Heart left ventricle (tissue), 16 donors: ENCODE data around the gene PAQR5. TPM values are rescaled to one million over a fixed set of nuclear protein-coding genes. Genes with fewer than 3 reads are reported as not detected.

Source experiments
- ATAC-seq, 4 donors: fragments of 200-7000 bp; cut with Tn5 transposase; one replicate each; pipeline ENCODE4 v1.9.1; 2020 to 2022; ENCODE audit warnings: moderate library complexity in 4 of 4, mild to moderate bottlenecking in 3 of 4, moderate number of reproducible peaks in 1 of 4
- DNase-seq, 5 donors: peaks; one replicate each; pipeline ENCODE4 v3.0.0-alpha.2; 2020
- H3K27ac ChIP-seq, 12 donors: fragments of 200-600 bp; sonication (generic) in 4 of 12; one replicate each; pipeline versions ENCODE4 v1.5.0 to v1.8.0; 2016 to 2022; ENCODE audit warnings: mild to moderate bottlenecking in 2 of 12
- H3K27me3 ChIP-seq, 9 donors: fragments of 200-600 bp; sonication (generic) in 2 of 9; one replicate each; pipeline versions ENCODE4 v1.5.1 to v1.8.0; 2016 to 2022; ENCODE audit warnings: mild to moderate bottlenecking in 3 of 9
- H3K36me3 ChIP-seq, 9 donors: fragments of 200-600 bp; sonication (generic) in 2 of 9; one replicate each; pipeline versions ENCODE4 v1.5.0 to v1.8.0; 2018 to 2022; ENCODE audit warnings: mild to moderate bottlenecking in 2 of 9
- H3K4me1 ChIP-seq, 12 donors: fragments of 200-600 bp; sonication (generic) in 4 of 12; one replicate each; pipeline versions ENCODE4 v1.5.0 to v1.8.0; 2016 to 2022; ENCODE audit warnings: mild to moderate bottlenecking in 3 of 12
- H3K4me3 ChIP-seq, 12 donors: fragments of 200-600 bp; sonication (generic) in 4 of 12; one replicate each; pipeline versions ENCODE4 v1.5.0 to v1.8.0; 2017 to 2022; ENCODE audit warnings: mild to moderate bottlenecking in 9 of 12, moderate library complexity in 4 of 12
- H3K9me3 ChIP-seq, 12 donors: fragments of 200-600 bp; sonication (generic) in 4 of 12; one replicate each; pipeline versions ENCODE4 v1.5.0 to v1.8.0; 2016 to 2022; ENCODE audit warnings: mild to moderate bottlenecking in 1 of 12
- CTCF ChIP-seq, 12 donors: fragments of 200-600 bp; sonication (generic) in 4 of 12; IDR thresholded peaks; one replicate each; pipeline versions ENCODE4 v1.5.0 to v1.8.0; 2018 to 2022; ENCODE audit warnings: antibody characterized with exemption in 12 of 12, mild to moderate bottlenecking in 5 of 12
- POLR2A ChIP-seq, 2 donors: fragments of 450-650 bp; IDR thresholded peaks; one replicate each; pipeline ENCODE4 v1.6.1; 2017; ENCODE audit warnings: antibody characterized with exemption in 2 of 2, mild to moderate bottlenecking in 2 of 2, moderate library complexity in 2 of 2
- WGBS, 4 donors: extraction: QIAGEN DNeasy Blood & Tissue Kit in 2 of 4; methylation state at CpG; one replicate each; pipeline versions ENCODE4 v1.1.5 to v1.1.7; 2013 to 2018; 5-methylcytosine and 5-hydroxymethylcytosine counted together
- intact Hi-C, 10 donors: fragments of 100-400 bp; cut with DNase I; formaldehyde crosslinking; loops; one replicate each; pipeline versions ENCODE4 v1.11.1 to v1.14.2; 2022
- polyA plus RNA-seq, 2 donors: library from polyadenylated mRNA; stranded (reverse); fragments of 200-250 nt; gene quantifications; one replicate each; pipeline ENCODE4 v1.2.3, GENCODE V29; 2013
- total RNA-seq, 9 donors: library from RNA; depleted of rRNA in 2 of 9; stranded (reverse); fragments of >200 nt in 2 of 9; fragmentation: NEBNext Ultra II Directional in 3 of 9; extraction: Animal tissue kit (Norgen Biotek cat#: 25700) in 3 of 9; gene quantifications; one replicate each; pipeline versions ENCODE4 v1.1.0 to v1.2.4, GENCODE V29; 2016 to 2023
- donor health status: ischemic (EF 13 %, LVEDD 7.1; RV severe dilation, severe dysfunction).
- donor health status: healthy with polysubstance abuse.
- donor health status: DM: no; HTN: yes; CAD: no.
- donor health status: DM: no; HTN: no; CAD: no.
- donor health status: ischemic (EF 25% LVEDD 6.9; RV normal size, moderate dysfunction).
- donor health status: ischemic (EF 25% LVEDD 5.7; RV mildly dilated, moderate dysfunction).
- donor health status: healthy.
- donor health status: DM: yes; HTN: yes; CAD: no.
- donor health status: ischemic (EF 35%, LVEDD 5.7; RV mildly dilated, moderate dysfunction).
- donor health status: nonischemic (EF 11% LVEDD 7.7; RV severe dilation, severe dysfunction).
- donor health status: DM: yes; HTN: yes; CAD: no.
- donor health status: PGD.
- donor health status: ischemic (EF 29% LVEDD 5.4; RV normal size, mild dysfunction).
- donor health status: nonischemic (EF 23%, LVEDD 6.1; RV moderate dilation, normal function).

PAQR5 gene
- total and polyA plus RNA-seq, 11 donors = 0.27 to 1.6 (median 1.1) TPM

DNA sequence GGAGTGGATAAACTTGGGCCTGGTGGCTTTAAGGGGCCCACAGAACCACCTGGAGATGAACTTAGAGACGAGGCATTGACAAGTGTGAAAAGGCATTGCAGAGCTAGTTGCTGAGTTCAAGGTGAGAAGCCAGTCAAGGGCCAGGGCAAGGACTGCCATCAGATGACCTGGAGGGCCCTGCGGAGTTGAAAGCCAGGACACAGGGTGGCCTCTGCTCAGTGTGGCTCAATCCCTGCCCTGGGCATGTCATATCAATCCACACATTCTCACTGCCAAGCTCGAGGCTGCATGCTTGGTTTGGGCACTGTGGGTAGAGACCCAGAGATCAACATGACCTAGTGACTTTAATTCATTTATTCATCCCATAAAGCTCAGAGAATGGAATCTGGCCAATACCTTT is 9.2 kb downstream of the PAQR5 start:
- no peaks in the 10 kb centered on the region for H3K27me3 ChIP-seq
- no peak for TF ChIP-seq POLR2A (IDR thresholded peaks at IDR 0.05)
- TF ChIP-seq CTCF (IDR thresholded peaks at IDR 0.05) = no peak
- 58 to 82% (median 77%) methylated on average over 3 of the region's 3 CpGs for whole genome bisulfite sequencing, 4 donors

GRCh38 chr15:69308949-69309348 is 10.2 kb downstream of the PAQR5 start:
- H3K4me3 ChIP-seq = no peak overlapping the region
- ATAC-seq (no peak), DNase-seq (no peak)
- H3K27me3 ChIP-seq = no peaks in the 10 kb centered on the region
- no peaks in the 10 kb centered on the region for H3K36me3 ChIP-seq
- 79 to 91% (median 85%) methylated on average over 5 of the region's 5 CpGs for WGBS, 4 donors
- intact Hi-C loops = no loop called here
- H3K4me1 ChIP-seq = peaks cover 0 to 10% (median 0%) of the 10 kb centered on the region in 12 donors
- TF ChIP-seq CTCF (IDR thresholded peaks at IDR 0.05) (no peak), POLR2A (IDR thresholded peaks at IDR 0.05) (no peak)
- no peaks in the 10 kb centered on the region for H3K9me3 ChIP-seq
- no peak overlapping the region for H3K27ac ChIP-seq

More for the DNA sequence above, 9.2 kb downstream of the PAQR5 start:
- DNase-seq (no peak), ATAC-seq (no peak)
- Histone ChIP-seq H3K36me3 (no peaks in the 10 kb centered on the region), H3K9me3 (no peaks in the 10 kb centered on the region), H3K4me3 (no peak overlapping the region), H3K27ac (no peak overlapping the region), H3K4me1 (peaks cover 0 to 4% (median 0%) of the 10 kb centered on the region in 12 donors)
- intact Hi-C loops = no loop called here

- TF ChIP-seq CTCF (IDR thresholded peaks at IDR 0.05) = no peak
- TF ChIP-seq POLR2A (IDR thresholded peaks at IDR 0.05) = no peak
- Histone ChIP-seq H3K27me3 (no peaks in the 10 kb centered on the region), H3K4me3 (no peak overlapping the region), H3K4me1 (peaks cover 0 to 12% (median 0%) of the 10 kb centered on the region in 12 donors), H3K36me3 (no peaks in the 10 kb centered on the region), H3K27ac (no peak overlapping the region), H3K9me3 (no peaks in the 10 kb centered on the region)
- ATAC-seq (no peak), DNase-seq (no peak)
- intact Hi-C loops = no loop called here
- 76 to 85% (median 82%) methylated on average over 5 of the region's 5 CpGs for WGBS, 4 donors
Observed at GRCh38 chr15:69311319-69311721, 12.6 kb downstream of the PAQR5 start.

GRCh38 chr15:69313432-69314000 is 14.8 kb downstream of the PAQR5 start:
- no peak for ATAC-seq
- intact Hi-C loops = no loop called here
- no peaks in the 10 kb centered on the region for H3K27me3 ChIP-seq
- H3K4me3 ChIP-seq = no peak overlapping the region
- H3K4me1 ChIP-seq = peaks cover 0 to 12% (median 0%) of the 10 kb centered on the region in 12 donors
- H3K9me3 ChIP-seq = no peaks in the 10 kb centered on the region
- 71 to 87% (median 77%) methylated on average over 8 of the region's 8 CpGs for WGBS, 4 donors
- H3K27ac ChIP-seq = no peak overlapping the region
- no peak for DNase-seq
- H3K36me3 ChIP-seq = no peaks in the 10 kb centered on the region
- TF ChIP-seq POLR2A (IDR thresholded peaks at IDR 0.05) (no peak), CTCF (IDR thresholded peaks at IDR 0.05) (no peak)
